Loucy (cell line): ENCODE measurements around the gene MTNR1B.

ENCODE experiments used
- H2AFZ ChIP-seq: fragments of 200-600 bp; sonication (generic); 2 replicates; pipeline ENCODE4 v1.6.0; 2016; ENCODE audit warnings: antibody characterized with exemption, mild to moderate bottlenecking, low read length, moderate library complexity
- H3F3A ChIP-seq: fragments of 200-600 bp; 2 replicates; pipeline ENCODE4 v1.6.0; 2016; ENCODE audit warnings: antibody characterized with exemption, low read depth, mild to moderate bottlenecking
- H3K27me3 ChIP-seq: fragments of 200-600 bp; sonication (generic); 2 replicates; pipeline ENCODE4 v1.6.1; 2014; ENCODE audit warnings: low read length, mild to moderate bottlenecking; ENCODE audit not compliant: insufficient read depth, poor library complexity, severe bottlenecking
- H3K36me3 ChIP-seq: fragments of 200-600 bp; sonication (generic); 2 replicates; pipeline ENCODE4 v1.6.1; 2016; ENCODE audit warnings: low read length; ENCODE audit not compliant: insufficient read depth
- H3K4me1 ChIP-seq: fragments of 200-600 bp; sonication (generic); 2 replicates; pipeline ENCODE4 v1.5.1; 2014; ENCODE audit warnings: low read length, mild to moderate bottlenecking; ENCODE audit not compliant: insufficient read depth, poor library complexity, severe bottlenecking
- H3K4me2 ChIP-seq: fragments of 200-600 bp; sonication (generic); 2 replicates; pipeline ENCODE4 v1.6.0; 2014; ENCODE audit warnings: antibody characterized with exemption, low read length, low read depth, mild to moderate bottlenecking; ENCODE audit not compliant: poor library complexity, severe bottlenecking
- H3K4me3 ChIP-seq: fragments of 200-600 bp; sonication (generic); 2 replicates; pipeline ENCODE4 v1.5.1; 2014; ENCODE audit warnings: low read length, mild to moderate bottlenecking, mixed read lengths; ENCODE audit not compliant: poor library complexity, severe bottlenecking
- H3K79me2 ChIP-seq: fragments of 200-600 bp; sonication (generic); 2 replicates; pipeline ENCODE4 v1.6.1; 2014; ENCODE audit warnings: low read length; ENCODE audit not compliant: insufficient read depth
- H3K9ac ChIP-seq: fragments of 200-600 bp; sonication (generic); 2 replicates; pipeline ENCODE4 v1.6.0; 2014; ENCODE audit warnings: mild to moderate bottlenecking, low read depth, low read length, moderate library complexity; ENCODE audit not compliant: poor library complexity, severe bottlenecking
- H3K9me2 ChIP-seq: fragments of 200-600 bp; sonication (generic); replicated peaks from 2 replicates; pipeline ENCODE4 v1.6.1; 2016; ENCODE audit warnings: low read depth, low read length, mixed read lengths
- H3K9me3 ChIP-seq: fragments of 200-600 bp; sonication (generic); 2 replicates; pipeline ENCODE4 v1.6.1; 2014; ENCODE audit warnings: mild to moderate bottlenecking, antibody characterized with exemption, low read length, low read depth; ENCODE audit not compliant: insufficient read depth
- H4K20me1 ChIP-seq: fragments of 200-600 bp; sonication (generic); 2 replicates; pipeline ENCODE4 v1.6.0; 2014; ENCODE audit warnings: antibody characterized with exemption, low read length, mild to moderate bottlenecking; ENCODE audit not compliant: insufficient read depth, poor library complexity, severe bottlenecking
- CTCF ChIP-seq: fragments of 200-600 bp; sonication (generic); conservative IDR thresholded peaks from 2 replicates; pipeline ENCODE4 v1.5.1; 2014; ENCODE audit warnings: mild to moderate bottlenecking, antibody characterized with exemption, low read length
- EZH2phosphoT487 ChIP-seq: fragments of 200-600 bp; IDR thresholded peaks from 2 replicates; pipeline ENCODE4 v1.6.1; 2018; ENCODE audit warnings: antibody characterized with exemption, mild to moderate bottlenecking, moderate library complexity, borderline replicate concordance

MTNR1B gene

GRCh38 chr11:92993004-92993403, 23.6 kb downstream of the MTNR1B start:
- H3K27me3 ChIP-seq = no peaks in the 10 kb centered on the region
- H3K79me2 ChIP-seq = no peaks in the 10 kb centered on the region
- no peaks in the 10 kb centered on the region for H3K9me2 ChIP-seq
- no peaks in the 10 kb centered on the region for H3K4me1 ChIP-seq
- TF ChIP-seq CTCF (no peak), EZH2phosphoT487 (no peak)
- H3F3A ChIP-seq = no peaks in the 10 kb centered on the region
- no peak overlapping the region for H2AFZ ChIP-seq
- H3K4me2 ChIP-seq = no peak overlapping the region
- no peaks in the 10 kb centered on the region for H3K9me3 ChIP-seq
- H3K36me3 ChIP-seq = no peaks in the 10 kb centered on the region
- H3K4me3 ChIP-seq = no peak overlapping the region
- no peak overlapping the region for H3K9ac ChIP-seq
- no peaks in the 10 kb centered on the region for H4K20me1 ChIP-seq

DNA sequence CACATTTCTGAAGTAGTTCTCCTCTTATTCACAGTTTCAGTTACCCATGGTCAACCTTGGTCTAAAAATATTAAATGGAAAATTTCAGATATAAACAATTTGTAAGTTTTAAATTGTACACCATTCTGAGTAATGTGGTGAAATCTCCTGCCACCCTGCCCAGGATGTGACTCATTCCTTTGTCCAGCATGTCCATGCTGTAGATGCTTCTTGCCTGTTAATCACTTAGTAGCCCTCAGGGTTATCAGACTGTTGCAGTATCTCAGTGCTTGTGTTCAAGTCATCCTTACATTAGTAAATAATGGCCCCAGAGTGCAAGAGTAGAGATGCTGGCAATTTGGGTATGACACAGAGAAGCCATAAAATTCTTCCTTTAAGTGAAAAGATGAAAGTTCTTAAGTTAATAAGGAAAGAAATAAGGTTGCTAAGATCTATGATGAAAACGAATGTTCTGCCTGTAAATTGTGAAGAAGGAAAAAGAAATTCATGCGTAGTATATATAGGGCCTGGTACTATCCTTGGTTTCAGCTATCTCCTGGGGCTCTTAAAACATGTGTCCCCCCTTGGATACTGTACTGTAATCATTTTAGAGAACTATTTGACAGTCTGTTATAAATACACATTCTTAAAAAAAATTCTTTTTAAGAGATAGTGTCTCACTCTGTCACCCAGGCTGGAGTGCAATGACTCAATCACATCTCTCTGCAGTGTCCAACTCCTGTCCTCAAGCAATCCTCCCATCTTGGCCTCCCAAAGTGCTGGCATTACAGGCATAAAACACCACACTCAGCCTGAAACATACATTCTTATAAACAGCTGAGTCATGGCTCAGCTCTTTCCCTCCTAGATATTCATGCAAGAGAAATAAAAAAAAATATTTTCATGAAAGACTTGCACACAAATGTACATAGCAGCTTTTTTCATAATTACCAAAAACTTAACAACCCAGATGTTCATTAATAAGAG, 31.3 kb downstream of the MTNR1B start:
- no peak for TF ChIP-seq CTCF
- no peak for TF ChIP-seq EZH2phosphoT487
- Histone ChIP-seq H3K9me2 (no peaks in the 10 kb centered on the region), H3K9ac (no peak overlapping the region), H3K4me3 (no peak overlapping the region), H3K27me3 (no peaks in the 10 kb centered on the region), H3K79me2 (no peaks in the 10 kb centered on the region), H2AFZ (no peak overlapping the region), H3K4me1 (no peaks in the 10 kb centered on the region), H4K20me1 (no peaks in the 10 kb centered on the region), H3K4me2 (no peak overlapping the region), H3F3A (no peaks in the 10 kb centered on the region), H3K36me3 (no peaks in the 10 kb centered on the region), H3K9me3 (no peaks in the 10 kb centered on the region)

- Histone ChIP-seq H3K9me2 (no peaks in the 10 kb centered on the region), H4K20me1 (no peaks in the 10 kb centered on the region), H3K9me3 (no peaks in the 10 kb centered on the region)
These were observed 32.4 kb downstream of the MTNR1B start for GRCh38 chr11:93001806-93002205.

More at GRCh38 chr11:93001806-93002205, 32.4 kb downstream of the MTNR1B start:
- no peak overlapping the region for H3K9ac ChIP-seq
- H3K36me3 ChIP-seq = no peaks in the 10 kb centered on the region
- H3K4me2 ChIP-seq = no peak overlapping the region
- no peaks in the 10 kb centered on the region for H3K79me2 ChIP-seq
- TF ChIP-seq CTCF = no peak
- no peak for TF ChIP-seq EZH2phosphoT487
- no peaks in the 10 kb centered on the region for H3F3A ChIP-seq
- no peak overlapping the region for H3K4me3 ChIP-seq
- no peak overlapping the region for H2AFZ ChIP-seq
- no peaks in the 10 kb centered on the region for H3K4me1 ChIP-seq
- no peaks in the 10 kb centered on the region for H3K27me3 ChIP-seq
